Pancreas (tissue), 10 donors: ENCODE measurements around the gene C8G. TPM values are rescaled to one million over a fixed set of nuclear protein-coding genes. Genes with fewer than 3 reads are reported as not detected.

ENCODE experiments used
- ATAC-seq, 4 donors: fragments of 200-7000 bp; cut with Tn5 transposase; one replicate each; pipeline versions ENCODE4 v1.8.0 to v1.9.1; 2020; ENCODE audit warnings: mild to moderate bottlenecking in 4 of 4, moderate library complexity in 4 of 4
- DNase-seq, 6 donors: peaks; one replicate each; pipeline ENCODE4 v3.0.0-alpha.2; 2020
- FAIRE-seq: peaks from 2 replicates; lab custom pipeline; 2012; peaks lifted over from hg19 to GRCh38; lab: Jason Lieb, UNC
- H3K27ac ChIP-seq, 4 donors: fragments of 200-600 bp; sonication (generic); 1 replicate in 3 of 4; 2 replicates in 1 of 4; pipeline versions ENCODE4 v1.5.0 to v1.8.0; 2020
- H3K27me3 ChIP-seq, 4 donors: fragments of 200-600 bp; one replicate each; pipeline ENCODE4 v1.8.0; 2021
- H3K36me3 ChIP-seq, 3 donors: fragments of 200-600 bp; sonication (generic) in 1 of 3; one replicate each; pipeline versions ENCODE4 v1.5.0 to v1.8.0; 2020 to 2021
- H3K4me1 ChIP-seq, 3 donors: fragments of 200-600 bp; one replicate each; pipeline ENCODE4 v1.8.0; 2021
- H3K4me3 ChIP-seq, 4 donors: fragments of 200-600 bp; sonication (generic) in 2 of 4; one replicate each; pipeline versions ENCODE4 v1.5.0 to v1.8.0; 2020 to 2021
- H3K9me3 ChIP-seq, 4 donors: fragments of 200-600 bp; one replicate each; pipeline ENCODE4 v1.8.0; 2021
- CTCF ChIP-seq, 4 donors: fragments of 200-600 bp; sonication (generic) in 3 of 4; IDR thresholded peaks; one replicate each; pipeline versions ENCODE4 v1.5.0 to v1.8.0; 2021; ENCODE audit warnings: antibody characterized with exemption in 4 of 4
- WGBS, 2 donors: extraction: QIAGEN DNeasy Blood & Tissue Kit; methylation state at CpG; one replicate each; pipeline ENCODE4 v1.1.7; 2013; 5-methylcytosine and 5-hydroxymethylcytosine counted together
- intact Hi-C, 3 donors: fragments of 100-400 bp; cut with DNase I; formaldehyde crosslinking; loops; one replicate each; pipeline versions ENCODE4 v1.11.1 to v1.14.2; 2022
- polyA plus RNA-seq, 2 donors: library from polyadenylated mRNA; stranded (reverse); fragments of 200-250 nt; gene quantifications; one replicate each; pipeline ENCODE4 v1.2.3, GENCODE V29; 2013
- total RNA-seq, 6 donors: library from RNA; stranded (reverse); fragmentation: NEBNext Ultra II Directional in 4 of 6; extraction: Animal tissue kit (Norgen Biotek cat#: 25700) in 4 of 6; gene quantifications; one replicate each; pipeline versions ENCODE4 v1.2.1 to v1.2.4, GENCODE V29; 2021 to 2023
- donor health status: healthy with polysubstance abuse.
- donor health status: DM: no; HTN: no; CAD: no; lungs with moderate emphysema.
- donor health status: DM: no; HTN: no; CAD: no.
- donor health status: control.
- donor health status: control.
- donor health status: Bipolar disorder and iron deficiency.
- donor health status: DM: yes; HTN: yes; CAD: no.
- donor health status: DM: no; HTN: no; CAD: no.
- donor health status: DM: no; HTN: no; CAD: no.
- donor health status: DM: yes; HTN: yes; CAD: no.

C8G gene
- total and polyA plus RNA-seq, 8 donors = 0.24 to 5.0 (median 0.84) TPM; not detected in 1

DNA sequence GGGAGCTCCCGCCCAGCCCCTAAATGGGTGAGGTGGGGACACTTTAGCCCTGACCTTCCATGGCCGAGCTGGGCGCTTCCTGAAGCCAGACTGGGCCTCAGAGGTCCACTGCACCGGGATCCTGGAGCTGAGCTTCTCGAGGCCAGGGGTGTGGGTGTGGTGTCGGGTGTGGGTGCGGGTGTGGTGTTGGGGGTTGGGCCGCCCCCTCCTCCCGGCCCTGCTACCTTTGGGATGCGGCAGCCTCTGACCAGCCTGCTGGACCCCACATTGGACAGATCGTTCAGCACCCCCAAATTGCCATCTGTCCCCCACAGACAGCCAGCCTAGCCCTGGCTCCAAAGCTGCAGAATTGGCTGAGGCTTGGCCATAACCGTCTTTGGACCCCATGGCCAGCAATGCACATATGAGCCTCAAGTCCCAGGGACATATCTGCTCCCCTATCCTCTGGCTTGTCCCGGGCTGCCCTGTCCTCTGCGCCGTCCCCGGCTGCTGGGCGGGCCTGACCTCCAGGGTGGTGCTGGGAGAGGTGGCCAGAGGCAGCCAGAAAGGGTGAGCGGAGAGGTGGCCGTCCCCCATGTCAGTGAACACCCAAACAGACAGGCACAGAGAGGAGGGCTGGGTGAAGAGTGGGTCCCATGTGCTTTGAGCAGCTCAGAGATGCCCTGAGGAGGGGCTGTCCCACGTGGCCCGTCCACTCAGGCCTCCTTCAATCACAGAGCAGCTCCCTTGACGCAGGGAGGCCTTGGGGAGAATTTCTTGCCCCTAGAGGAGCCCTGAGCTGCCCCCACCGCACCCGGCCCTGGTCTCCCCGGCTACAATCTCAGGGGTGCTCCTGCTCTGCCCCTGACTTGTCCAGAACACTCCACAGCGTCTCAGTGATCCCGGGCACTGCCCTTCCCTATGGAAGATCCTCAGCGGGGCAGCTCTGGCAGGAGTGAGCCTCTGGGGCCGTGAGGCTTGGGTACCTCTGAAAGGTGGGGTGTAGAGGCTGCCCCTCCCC, 28.9 kb downstream of the C8G start:
- FAIRE-seq (no peak), DNase-seq (no peak), ATAC-seq (no peak)
- Histone ChIP-seq H3K9me3 (no peaks in the 10 kb centered on the region), H3K27ac (no peak overlapping the region), H3K4me3 (no peak overlapping the region), H3K27me3 (no peaks in the 10 kb centered on the region), H3K36me3 (no peaks in the 10 kb centered on the region), H3K4me1 (no peaks in the 10 kb centered on the region)
- 84 to 86% methylated on average over 29 of the region's 29 CpGs for WGBS, 2 donors
- no peak for TF ChIP-seq CTCF (IDR thresholded peaks at IDR 0.05)
- intact Hi-C loops = no loop called here

DNA sequence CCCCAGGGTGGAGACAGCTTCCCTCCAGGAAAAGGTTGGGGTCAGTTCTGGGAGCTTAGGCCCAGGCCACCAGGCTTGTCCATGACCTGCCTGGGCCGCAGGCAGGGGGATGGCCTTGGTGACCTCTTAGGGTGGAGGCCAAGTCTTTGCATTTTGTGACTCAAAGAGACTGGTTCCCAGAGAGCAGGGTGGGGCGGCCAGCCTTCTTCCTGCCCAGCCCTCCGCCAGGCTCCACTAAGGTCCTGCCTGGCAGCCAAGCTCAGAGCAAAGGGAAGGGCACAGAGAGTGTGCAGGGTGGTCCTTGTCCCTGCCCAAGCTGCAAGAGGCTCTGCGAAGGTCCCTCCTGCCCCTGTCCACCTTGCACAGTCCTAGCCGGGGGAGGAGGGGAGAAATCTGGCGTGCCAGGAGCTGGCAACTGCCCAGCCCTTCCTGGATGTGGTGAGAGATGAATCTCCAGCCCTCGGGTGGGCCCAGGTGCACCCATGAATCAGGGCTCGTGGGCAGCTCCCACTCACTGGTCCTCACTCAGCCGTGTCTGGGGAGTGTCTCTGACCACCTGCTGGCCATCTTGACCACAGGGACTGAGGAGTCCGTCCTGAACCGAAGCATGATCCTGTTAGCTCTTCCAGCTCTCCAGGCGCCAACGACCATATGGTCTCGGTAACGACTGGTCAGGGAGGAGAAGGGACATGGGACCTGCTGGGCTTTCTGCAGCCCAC, 29.9 kb downstream of the C8G start:
- Histone ChIP-seq H3K36me3 (no peaks in the 10 kb centered on the region), H3K9me3 (no peaks in the 10 kb centered on the region), H3K4me3 (no peak overlapping the region), H3K27me3 (no peaks in the 10 kb centered on the region), H3K27ac (no peak overlapping the region), H3K4me1 (no peaks in the 10 kb centered on the region)
- ATAC-seq (no peak), DNase-seq (no peak), FAIRE-seq (no peak)
- intact Hi-C loops = no loop called here
- no peak for TF ChIP-seq CTCF (IDR thresholded peaks at IDR 0.05)
- WGBS, 2 donors = 71 to 85% methylated on average over 15 of the region's 15 CpGs

GRCh38 chr9:136975644-136976043, 30.6 kb downstream of the C8G start:
- WGBS, 2 donors = 68 to 71% methylated on average over 14 of the region's 14 CpGs
- ATAC-seq (no peak), FAIRE-seq (no peak)

DNA sequence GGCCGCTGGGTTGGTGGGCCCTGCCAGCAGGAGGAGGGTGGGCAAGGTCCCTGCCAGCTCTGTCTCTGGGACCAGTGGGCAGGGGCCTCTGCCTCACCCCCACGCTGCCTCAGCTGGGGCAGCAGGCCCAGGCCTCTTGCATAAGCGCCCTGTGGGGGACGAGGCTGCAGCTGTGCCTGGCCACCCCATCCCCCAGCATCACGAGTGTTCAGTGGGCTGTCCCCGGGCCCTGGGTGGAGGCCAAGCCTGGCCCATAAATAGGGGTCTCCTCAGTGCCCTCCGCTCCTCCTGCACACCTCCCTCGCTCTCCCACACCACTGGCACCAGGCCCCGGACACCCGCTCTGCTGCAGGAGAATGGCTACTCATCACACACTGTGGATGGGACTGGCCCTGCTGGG, 32.2 kb downstream of the C8G start, which contains the start of gene PTGDS:
Gene PTGDS, plus strand, starts transcription at position 282 of the 400 bp plus-strand sequence. Its CDS starts 75 bp downstream, at position 357.
- H3K36me3 ChIP-seq = no peaks in the 10 kb centered on the region
- FAIRE-seq = no peak
- WGBS, 2 donors = 84 to 86% methylated on average over 10 of the region's 10 CpGs
- no peaks in the 10 kb centered on the region for H3K9me3 ChIP-seq
- no peak within 1 kb of the TSS for H3K27ac ChIP-seq
- TF ChIP-seq CTCF (IDR thresholded peaks at IDR 0.05) = no peak
- intact Hi-C loops = no loop called here
- peak in 1 of 4 donors; percentile 15 for ATAC-seq
- no peaks in the 10 kb centered on the region for H3K4me1 ChIP-seq
- peak within 1 kb of the TSS in 3 of 4 donors; percentile 8 to 41 (median 38) for H3K4me3 ChIP-seq
- no peaks in the 10 kb centered on the region for H3K27me3 ChIP-seq
- DNase-seq = no peak

More at GRCh38 chr9:136975644-136976043, 30.6 kb downstream of the C8G start:
- no peaks in the 10 kb centered on the region for H3K9me3 ChIP-seq
- TF ChIP-seq CTCF (IDR thresholded peaks at IDR 0.05) = no peak
- DNase-seq = no peak
- no peak overlapping the region for H3K4me3 ChIP-seq
- no peaks in the 10 kb centered on the region for H3K36me3 ChIP-seq
- no peak overlapping the region for H3K27ac ChIP-seq
- intact Hi-C loops = no loop called here
- no peaks in the 10 kb centered on the region for H3K27me3 ChIP-seq
- no peaks in the 10 kb centered on the region for H3K4me1 ChIP-seq
